GM23248 (cell line): Measurements from ENCODE around the gene HOMER1. TPM values are rescaled to one million over a fixed set of nuclear protein-coding genes. Genes with fewer than 3 reads are reported as not detected.

Experiments
- DNase-seq: peaks from one replicate; pipeline ENCODE4 v3.0.0-alpha.2; 2015
- H2AFZ ChIP-seq: fragments of 200-600 bp; sonication (generic); 2 replicates; pipeline ENCODE4 v1.6.1; 2016; ENCODE audit warnings: antibody characterized with exemption
- H3F3A ChIP-seq: fragments of 200-600 bp; sonication (generic); 2 replicates; pipeline ENCODE4 v1.6.1; 2016; ENCODE audit warnings: mild to moderate bottlenecking, antibody characterized with exemption, mixed run types; ENCODE audit not compliant: insufficient read depth
- H3K27ac ChIP-seq: fragments of 200-600 bp; sonication (generic); 2 replicates; pipeline ENCODE4 v1.5.1; 2016; ENCODE audit warnings: mild to moderate bottlenecking
- H3K27me3 ChIP-seq: fragments of 200-600 bp; sonication (generic); replicated peaks from 2 replicates; pipeline ENCODE4 v1.6.1; 2016; ENCODE audit warnings: mild to moderate bottlenecking; ENCODE audit not compliant: insufficient read depth
- H3K36me3 ChIP-seq: fragments of 200-600 bp; sonication (generic); 2 replicates; pipeline ENCODE4 v1.6.1; 2016; ENCODE audit warnings: low read depth, mild to moderate bottlenecking
- H3K4me1 ChIP-seq: fragments of 200-600 bp; sonication (generic); 2 replicates; pipeline ENCODE4 v1.6.1; 2016; ENCODE audit warnings: mild to moderate bottlenecking; ENCODE audit not compliant: insufficient read depth
- H3K4me2 ChIP-seq: fragments of 200-600 bp; sonication (generic); one replicate; pipeline ENCODE4 v1.6.1; 2016; ENCODE audit warnings: mild to moderate bottlenecking; ENCODE audit not compliant: unreplicated experiment
- H3K4me3 ChIP-seq: fragments of 200-600 bp; sonication (generic); 2 replicates; pipeline ENCODE4 v1.5.1; 2016; ENCODE audit warnings: mild to moderate bottlenecking
- H3K79me2 ChIP-seq: fragments of 200-600 bp; sonication (generic); 2 replicates; pipeline ENCODE4 v1.6.1; 2016; ENCODE audit warnings: mild to moderate bottlenecking; ENCODE audit not compliant: insufficient read depth
- H3K9ac ChIP-seq: fragments of 200-600 bp; sonication (generic); 2 replicates; pipeline ENCODE4 v1.6.1; 2016; ENCODE audit warnings: mild to moderate bottlenecking
- H3K9me2 ChIP-seq: fragments of 200-600 bp; sonication (generic); 2 replicates; pipeline ENCODE4 v1.6.1; 2016; ENCODE audit warnings: mixed run types, mild to moderate bottlenecking, moderate library complexity; ENCODE audit not compliant: insufficient read depth
- H3K9me3 ChIP-seq: fragments of 200-600 bp; sonication (generic); one replicate; pipeline ENCODE4 v1.6.1; 2017; ENCODE audit warnings: low read depth
- H4K20me1 ChIP-seq: fragments of 200-600 bp; sonication (generic); 2 replicates; pipeline ENCODE4 v1.6.0; 2016; ENCODE audit not compliant: insufficient read depth
- EZH2 ChIP-seq: fragments of 200-600 bp; sonication (generic); IDR thresholded peaks from 2 replicates; pipeline ENCODE4 v1.6.1; 2018; ENCODE audit warnings: antibody characterized with exemption, mild to moderate bottlenecking; ENCODE audit not compliant: insufficient read depth, poor library complexity, severe bottlenecking
- EZH2phosphoT487 ChIP-seq: fragments of 200-600 bp; sonication (generic); IDR thresholded peaks from 2 replicates; pipeline ENCODE4 v1.6.1; 2018; ENCODE audit warnings: antibody characterized with exemption, moderate library complexity, mild to moderate bottlenecking, low read depth; ENCODE audit not compliant: insufficient read depth
- WGBS, 2 experiments: methylation state at CpG; one replicate each; pipeline ENCODE4 v1.1.6; 2015 to 2017; ENCODE audit warnings: low lambda C conversion rate in 2 of 2, low coverage in 1 of 2; ENCODE audit errors: missing lambda C conversion rate in 2 of 2; 5-methylcytosine and 5-hydroxymethylcytosine counted together
- in situ Hi-C: fragments of 300-500 bp; cut with MboI; formaldehyde crosslinking; loops from 2 replicates; pipeline ENCODE4 v1.15.0; 2020
- polyA plus RNA-seq: library from polyadenylated mRNA; unstranded; fragments of >200 nt; fragmentation: Nextera tagmentation; extraction: Ambion mirVana; gene quantifications from 2 replicates; pipeline ENCODE4 v1.2.1, GENCODE V29; 2016
- total RNA-seq: library from RNA; depleted of rRNA; stranded (reverse); fragments of >200 nt; shearing (Covaris generic); gene quantifications from 2 replicates; pipeline ENCODE4 v1.2.3, GENCODE V29; 2014

Gene HOMER1
- total and polyA plus RNA-seq, 2 experiments from 2014 or later, result 5.3 to 6.1 TPM

DNA sequence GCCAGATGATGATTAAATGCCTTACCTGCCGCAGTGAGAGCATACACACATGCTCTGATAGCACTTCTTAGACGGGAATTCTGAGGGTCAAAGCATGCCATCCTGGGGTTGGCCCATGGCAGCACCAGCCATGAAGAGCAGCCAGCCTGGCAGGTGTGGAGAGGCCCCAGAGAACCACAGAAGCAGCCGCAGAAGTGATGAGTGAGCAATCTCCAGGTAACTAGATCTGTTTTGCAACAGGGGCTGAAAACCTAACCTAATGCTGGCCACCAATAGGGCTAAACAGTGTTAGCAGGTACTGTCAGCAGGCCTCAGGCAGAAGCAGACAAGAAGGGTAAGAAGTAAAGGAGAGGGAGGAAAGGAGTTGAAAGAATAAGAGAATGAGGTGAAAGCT, 33.5 kb upstream of the HOMER1 start:
- H3K9ac ChIP-seq, result no peak overlapping the region
- no peaks in the 10 kb centered on the region for H3K9me2 ChIP-seq
- no peak overlapping the region for H3K4me2 ChIP-seq
- no peaks in the 10 kb centered on the region for H4K20me1 ChIP-seq
- 73 to 76% methylated on average over 3 of the region's 3 CpGs for WGBS, 2 experiments
- H3K4me1 ChIP-seq, result no peaks in the 10 kb centered on the region
- DNase-seq, result no peak
- TF ChIP-seq EZH2phosphoT487 (no peak), EZH2 (no peak)
- in situ Hi-C loops, result no loop called here
- no peak overlapping the region for H3K27ac ChIP-seq
- H3K79me2 ChIP-seq, result no peaks in the 10 kb centered on the region
- H3K4me3 ChIP-seq, result no peak overlapping the region
- no peaks in the 10 kb centered on the region for H3F3A ChIP-seq
- H3K36me3 ChIP-seq, result no peaks in the 10 kb centered on the region
- no peaks in the 10 kb centered on the region for H3K9me3 ChIP-seq
- H2AFZ ChIP-seq, result no peak overlapping the region
- H3K27me3 ChIP-seq, result no peaks in the 10 kb centered on the region

DNA sequence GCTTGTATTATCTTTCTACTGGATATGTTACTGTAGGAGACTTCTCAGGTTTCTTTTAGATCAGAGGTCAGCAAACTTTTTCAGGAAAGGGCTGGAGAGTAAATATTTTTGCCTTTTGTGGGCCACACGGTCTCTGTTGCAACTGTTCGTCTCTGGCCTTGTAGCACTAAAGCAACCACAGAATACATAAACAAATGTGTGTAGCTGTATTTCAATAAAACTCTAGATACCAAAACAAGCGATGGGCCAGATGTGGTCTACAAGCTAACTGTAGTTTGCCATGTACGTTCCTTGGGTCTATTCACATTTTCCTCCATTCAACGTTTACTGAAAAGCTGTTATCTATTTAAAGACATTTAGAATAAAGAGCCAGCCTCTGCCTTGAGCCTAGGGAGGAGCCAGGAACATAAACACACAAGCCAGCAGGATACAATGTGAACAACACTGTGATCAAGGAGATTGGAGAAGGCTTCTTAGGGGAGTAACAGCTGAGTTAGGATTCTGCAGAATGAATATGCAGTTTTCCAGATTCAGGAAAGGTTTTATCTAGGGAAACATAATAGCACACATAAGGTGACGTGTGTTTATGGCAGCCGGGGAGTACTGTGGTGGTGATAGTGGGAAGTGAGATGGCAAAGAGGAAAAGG, 33.0 kb upstream of the HOMER1 start:
- no peaks in the 10 kb centered on the region for H3F3A ChIP-seq
- H3K9me2 ChIP-seq, result no peaks in the 10 kb centered on the region
- H3K9me3 ChIP-seq, result no peaks in the 10 kb centered on the region
- in situ Hi-C loops, result no loop called here
- 70 to 74% methylated on average over 7 of the region's 7 CpGs for WGBS, 2 experiments
- DNase-seq, result peak; percentile 6
- peak overlapping the region; percentile 54 for H2AFZ ChIP-seq
- no peaks in the 10 kb centered on the region for H4K20me1 ChIP-seq
- no peak overlapping the region for H3K4me3 ChIP-seq
- H3K36me3 ChIP-seq, result no peaks in the 10 kb centered on the region
- H3K9ac ChIP-seq, result no peak overlapping the region
- H3K79me2 ChIP-seq, result no peaks in the 10 kb centered on the region
- no peaks in the 10 kb centered on the region for H3K4me1 ChIP-seq
- no peak overlapping the region for H3K4me2 ChIP-seq
- TF ChIP-seq EZH2, result no peak
- TF ChIP-seq EZH2phosphoT487, result no peak
- no peak overlapping the region for H3K27ac ChIP-seq
- H3K27me3 ChIP-seq, result no peaks in the 10 kb centered on the region

DNA sequence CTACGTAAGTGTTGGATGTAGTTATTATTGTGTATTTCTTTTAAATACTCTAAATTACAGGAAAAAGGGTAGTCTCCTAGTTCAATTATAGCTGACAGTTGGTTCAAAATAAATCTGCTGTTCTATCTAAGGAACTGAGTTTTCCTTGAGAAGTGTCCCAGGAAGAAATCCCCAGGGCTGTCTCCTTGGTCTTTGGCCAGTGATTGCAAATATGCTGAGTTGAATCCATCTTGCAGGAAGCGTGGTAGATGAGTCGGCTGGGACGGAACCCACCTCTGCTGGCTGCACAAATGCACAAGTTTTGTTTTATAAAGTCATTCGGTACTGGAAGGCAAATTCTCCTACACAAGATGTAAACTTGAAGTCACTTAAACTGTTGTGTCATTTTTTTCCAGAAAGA, 30.2 kb upstream of the HOMER1 start:
- Histone ChIP-seq H3K79me2 (no peaks in the 10 kb centered on the region), H3K27me3 (no peaks in the 10 kb centered on the region), H3K9me2 (no peaks in the 10 kb centered on the region), H2AFZ (no peak overlapping the region), H3K9me3 (no peaks in the 10 kb centered on the region), H3K36me3 (no peaks in the 10 kb centered on the region), H3F3A (no peaks in the 10 kb centered on the region), H3K4me1 (no peaks in the 10 kb centered on the region), H3K9ac (no peak overlapping the region), H3K4me2 (no peak overlapping the region), H4K20me1 (no peaks in the 10 kb centered on the region), H3K4me3 (no peak overlapping the region), H3K27ac (no peak overlapping the region)
- TF ChIP-seq EZH2 (no peak), EZH2phosphoT487 (no peak)
- 64 to 72% methylated on average over 5 of the region's 5 CpGs for WGBS, 2 experiments
- DNase-seq, result no peak
- in situ Hi-C loops, result no loop called here

- Histone ChIP-seq H3K4me2 (no peak overlapping the region), H3K27ac (no peak overlapping the region), H3K36me3 (no peaks in the 10 kb centered on the region), H3K9ac (no peak overlapping the region), H3K4me1 (no peaks in the 10 kb centered on the region), H3K9me2 (no peaks in the 10 kb centered on the region), H3F3A (no peaks in the 10 kb centered on the region), H3K4me3 (no peak overlapping the region), H3K27me3 (no peaks in the 10 kb centered on the region), H2AFZ (no peak overlapping the region), H4K20me1 (no peaks in the 10 kb centered on the region), H3K79me2 (no peaks in the 10 kb centered on the region), H3K9me3 (no peaks in the 10 kb centered on the region)
- 68 to 76% methylated on average over 6 of the region's 6 CpGs for WGBS, 2 experiments
- TF ChIP-seq EZH2phosphoT487 (no peak), EZH2 (no peak)
- in situ Hi-C loops, result no loop called here
- DNase-seq, result no peak
Measured at GRCh38 chr5:79540939-79541338, 27.0 kb upstream of the HOMER1 start.
